OCI-LY3 (cell line): ENCODE data around the gene CHPF.

Experiments used
- EZH2phosphoT487 ChIP-seq: fragments of 200-600 bp; shearing (Covaris generic); IDR thresholded peaks from 2 replicates; pipeline ENCODE4 v1.6.1; 2018; ENCODE audit warnings: antibody characterized with exemption, mixed run types, low read depth
- TF ChIP-seq, protein P1 (sequence below): fragments of 200-600, 300-600 bp; sonication (generic); IDR thresholded peaks from 2 replicates; pipeline ENCODE4 v1.5.1; 2014; ENCODE audit warnings: antibody characterized with exemption, low read length, low read depth

DNA sequence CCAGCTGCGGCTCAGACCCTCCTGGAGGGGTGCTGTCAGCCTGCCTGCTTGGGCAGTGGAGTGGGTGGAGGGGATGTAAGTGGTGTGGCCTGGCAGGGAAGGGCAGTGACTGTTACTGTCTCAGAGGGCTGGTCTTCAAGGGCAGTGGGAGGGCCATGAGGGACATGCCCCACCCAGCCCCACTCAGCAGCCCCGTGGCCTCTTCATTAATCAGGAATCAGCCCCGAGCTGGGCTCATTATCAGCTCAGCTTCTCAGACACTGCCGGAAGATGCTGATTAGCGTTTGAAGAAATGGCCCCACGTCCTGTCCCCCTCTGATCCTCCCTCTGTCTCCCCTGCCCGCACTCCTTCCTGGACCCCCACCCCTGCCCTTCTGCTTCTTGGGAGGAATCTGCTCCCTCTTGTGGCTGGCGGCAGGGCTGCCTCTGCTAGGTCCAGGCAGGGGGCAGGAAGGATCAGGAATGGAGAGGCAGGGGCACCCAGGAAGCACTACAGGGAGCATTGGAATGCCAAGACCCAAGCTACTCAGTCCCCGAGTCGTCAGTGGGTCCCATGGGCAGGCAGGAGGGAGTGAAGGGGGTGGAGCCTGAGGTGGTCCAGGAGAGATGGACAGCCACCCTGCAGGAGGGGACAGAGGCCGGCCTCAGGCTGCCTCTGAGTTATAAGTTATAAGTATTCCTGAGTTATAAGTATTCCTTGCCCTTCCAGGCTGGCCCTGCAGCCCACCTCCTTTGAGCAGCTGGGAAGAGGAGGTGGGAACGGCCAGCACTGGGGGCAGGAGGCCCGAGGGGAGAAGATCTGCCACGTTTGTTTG lies 22.3 kb downstream of the CHPF start:
- TF ChIP-seq, protein P1, sequence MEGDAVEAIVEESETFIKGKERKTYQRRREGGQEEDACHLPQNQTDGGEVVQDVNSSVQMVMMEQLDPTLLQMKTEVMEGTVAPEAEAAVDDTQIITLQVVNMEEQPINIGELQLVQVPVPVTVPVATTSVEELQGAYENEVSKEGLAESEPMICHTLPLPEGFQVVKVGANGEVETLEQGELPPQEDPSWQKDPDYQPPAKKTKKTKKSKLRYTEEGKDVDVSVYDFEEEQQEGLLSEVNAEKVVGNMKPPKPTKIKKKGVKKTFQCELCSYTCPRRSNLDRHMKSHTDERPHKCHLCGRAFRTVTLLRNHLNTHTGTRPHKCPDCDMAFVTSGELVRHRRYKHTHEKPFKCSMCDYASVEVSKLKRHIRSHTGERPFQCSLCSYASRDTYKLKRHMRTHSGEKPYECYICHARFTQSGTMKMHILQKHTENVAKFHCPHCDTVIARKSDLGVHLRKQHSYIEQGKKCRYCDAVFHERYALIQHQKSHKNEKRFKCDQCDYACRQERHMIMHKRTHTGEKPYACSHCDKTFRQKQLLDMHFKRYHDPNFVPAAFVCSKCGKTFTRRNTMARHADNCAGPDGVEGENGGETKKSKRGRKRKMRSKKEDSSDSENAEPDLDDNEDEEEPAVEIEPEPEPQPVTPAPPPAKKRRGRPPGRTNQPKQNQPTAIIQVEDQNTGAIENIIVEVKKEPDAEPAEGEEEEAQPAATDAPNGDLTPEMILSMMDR, result peak; percentile 50
- TF ChIP-seq EZH2phosphoT487, result no peak
